Esophagus squamous epithelium (tissue), 4 donors: ENCODE results near the gene SESTD1.

ENCODE experiments used
- CTCF ChIP-seq, 6 experiments: fragments of 450-650 bp in 4 of 6; fragments of 200-600 bp in 2 of 6; sonication (generic) in 2 of 6; IDR thresholded peaks; one replicate each; pipeline ENCODE4 v1.5.1; 2016 to 2019; ENCODE audit warnings: antibody characterized with exemption in 6 of 6, mild to moderate bottlenecking in 4 of 6, moderate library complexity in 4 of 6
- POLR2A ChIP-seq, 4 donors: fragments of 450-650 bp; IDR thresholded peaks; one replicate each; pipeline ENCODE4 v1.6.1; 2017; ENCODE audit warnings: antibody characterized with exemption in 4 of 4, mild to moderate bottlenecking in 4 of 4, moderate library complexity in 3 of 4

- no peak for TF ChIP-seq POLR2A (IDR thresholded peaks at IDR 0.05)
- no peak for TF ChIP-seq CTCF (IDR thresholded peaks at IDR 0.05)
Observed at GRCh38 chr2:179304424-179304823, 39.8 kb upstream of the SESTD1 start.
